ENCODE results near the gene IGFBP3. TPM values are rescaled to one million over a fixed set of nuclear protein-coding genes. Genes with fewer than 3 reads are reported as not detected.

Gene IGFBP3
- total and polyA plus RNA-seq, 2 of the 13 experiments (the other 11 are each of a cell fraction or from before 2014, with no cell fraction given), result 57.5 TPM; not detected in 1

DNA sequence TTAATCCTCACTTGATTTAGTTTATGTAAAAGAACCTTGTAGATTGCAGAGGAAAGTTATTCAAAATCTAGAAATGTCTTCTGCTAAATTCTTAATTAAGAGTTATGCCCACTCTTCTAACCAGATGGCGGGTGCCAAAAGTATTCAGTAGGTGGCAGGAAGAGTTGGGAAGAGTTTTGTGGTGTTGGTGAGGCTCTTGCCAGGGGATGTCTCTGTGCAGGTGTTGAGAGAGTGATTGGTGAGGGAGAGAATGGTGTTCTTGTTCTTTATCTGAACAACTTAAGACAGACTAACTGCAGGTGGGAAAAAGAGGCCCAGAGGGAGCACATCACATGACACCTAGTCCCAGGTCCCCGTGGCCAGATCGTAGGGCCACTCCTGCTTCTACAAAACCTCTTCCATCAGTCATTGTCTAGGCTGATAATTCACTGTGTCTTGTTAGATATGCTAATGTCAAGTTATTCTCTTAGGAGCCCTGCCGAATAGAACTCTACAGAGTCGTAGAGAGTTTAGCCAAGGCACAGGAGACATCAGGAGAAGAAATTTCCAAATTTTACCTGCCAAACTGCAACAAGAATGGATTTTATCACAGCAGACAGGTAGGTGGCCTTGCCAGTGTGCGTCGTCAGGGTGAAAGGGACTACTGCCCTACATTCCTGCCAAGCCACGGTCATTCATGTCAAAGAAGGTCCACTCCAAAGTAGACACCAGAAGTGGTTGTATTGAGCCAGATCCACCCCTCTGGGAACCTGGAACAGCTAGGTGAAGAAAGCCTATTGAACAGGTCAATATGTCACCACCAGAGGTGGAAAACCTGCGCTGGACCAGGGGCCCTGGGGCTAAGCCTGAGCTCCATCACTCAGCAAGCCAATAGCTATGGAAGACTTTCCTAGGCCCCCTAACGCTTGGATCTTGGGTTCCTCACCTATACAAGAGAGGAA, 29.3 kb downstream of the IGFBP3 start (continued):
- peak; percentile 7 for TF ChIP-seq CSRNP1 (CRISPR knock-in tag; IDR thresholded peaks at IDR 0.05)
- TF ChIP-seq ARNTL (CRISPR knock-in tag; IDR thresholded peaks at IDR 0.05), result peak; percentile 31; the same call in 1 of the 2 replicates
- no peak for TF ChIP-seq ZNF552 (CRISPR knock-in tag; IDR thresholded peaks at IDR 0.05; ENCODE audit: borderline replicate concordance)
- TF ChIP-seq, protein P1, sequence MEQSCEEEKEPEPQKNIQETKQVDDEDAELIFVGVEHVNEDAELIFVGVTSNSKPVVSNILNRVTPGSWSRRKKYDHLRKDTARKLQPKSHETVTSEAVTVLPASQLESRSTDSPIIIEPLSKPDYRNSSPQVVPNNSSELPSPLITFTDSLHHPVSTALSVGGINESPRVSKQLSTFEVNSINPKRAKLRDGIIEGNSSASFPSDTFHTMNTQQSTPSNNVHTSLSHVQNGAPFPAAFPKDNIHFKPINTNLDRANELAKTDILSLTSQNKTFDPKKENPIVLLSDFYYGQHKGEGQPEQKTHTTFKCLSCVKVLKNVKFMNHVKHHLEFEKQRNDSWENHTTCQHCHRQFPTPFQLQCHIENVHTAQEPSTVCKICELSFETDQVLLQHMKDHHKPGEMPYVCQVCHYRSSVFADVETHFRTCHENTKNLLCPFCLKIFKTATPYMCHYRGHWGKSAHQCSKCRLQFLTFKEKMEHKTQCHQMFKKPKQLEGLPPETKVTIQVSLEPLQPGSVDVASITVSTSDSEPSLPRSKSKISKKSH (CRISPR knock-in tag; IDR thresholded peaks at IDR 0.05; ENCODE audit: borderline replicate concordance), result no peak
- TF ChIP-seq, protein P2, sequence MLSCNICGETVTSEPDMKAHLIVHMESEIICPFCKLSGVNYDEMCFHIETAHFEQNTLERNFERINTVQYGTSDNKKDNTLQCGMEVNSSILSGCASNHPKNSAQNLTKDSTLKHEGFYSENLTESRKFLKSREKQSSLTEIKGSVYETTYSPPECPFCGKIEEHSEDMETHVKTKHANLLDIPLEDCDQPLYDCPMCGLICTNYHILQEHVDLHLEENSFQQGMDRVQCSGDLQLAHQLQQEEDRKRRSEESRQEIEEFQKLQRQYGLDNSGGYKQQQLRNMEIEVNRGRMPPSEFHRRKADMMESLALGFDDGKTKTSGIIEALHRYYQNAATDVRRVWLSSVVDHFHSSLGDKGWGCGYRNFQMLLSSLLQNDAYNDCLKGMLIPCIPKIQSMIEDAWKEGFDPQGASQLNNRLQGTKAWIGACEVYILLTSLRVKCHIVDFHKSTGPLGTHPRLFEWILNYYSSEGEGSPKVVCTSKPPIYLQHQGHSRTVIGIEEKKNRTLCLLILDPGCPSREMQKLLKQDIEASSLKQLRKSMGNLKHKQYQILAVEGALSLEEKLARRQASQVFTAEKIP (CRISPR knock-in tag; IDR thresholded peaks at IDR 0.05; ENCODE audit: borderline replicate concordance), result no peak
- TF ChIP-seq ZNF674 (CRISPR knock-in tag; IDR thresholded peaks at IDR 0.05; ENCODE audit: low read depth), result peak; percentile 17; the same call in 1 of the 2 replicates
- TF ChIP-seq, protein P3, sequence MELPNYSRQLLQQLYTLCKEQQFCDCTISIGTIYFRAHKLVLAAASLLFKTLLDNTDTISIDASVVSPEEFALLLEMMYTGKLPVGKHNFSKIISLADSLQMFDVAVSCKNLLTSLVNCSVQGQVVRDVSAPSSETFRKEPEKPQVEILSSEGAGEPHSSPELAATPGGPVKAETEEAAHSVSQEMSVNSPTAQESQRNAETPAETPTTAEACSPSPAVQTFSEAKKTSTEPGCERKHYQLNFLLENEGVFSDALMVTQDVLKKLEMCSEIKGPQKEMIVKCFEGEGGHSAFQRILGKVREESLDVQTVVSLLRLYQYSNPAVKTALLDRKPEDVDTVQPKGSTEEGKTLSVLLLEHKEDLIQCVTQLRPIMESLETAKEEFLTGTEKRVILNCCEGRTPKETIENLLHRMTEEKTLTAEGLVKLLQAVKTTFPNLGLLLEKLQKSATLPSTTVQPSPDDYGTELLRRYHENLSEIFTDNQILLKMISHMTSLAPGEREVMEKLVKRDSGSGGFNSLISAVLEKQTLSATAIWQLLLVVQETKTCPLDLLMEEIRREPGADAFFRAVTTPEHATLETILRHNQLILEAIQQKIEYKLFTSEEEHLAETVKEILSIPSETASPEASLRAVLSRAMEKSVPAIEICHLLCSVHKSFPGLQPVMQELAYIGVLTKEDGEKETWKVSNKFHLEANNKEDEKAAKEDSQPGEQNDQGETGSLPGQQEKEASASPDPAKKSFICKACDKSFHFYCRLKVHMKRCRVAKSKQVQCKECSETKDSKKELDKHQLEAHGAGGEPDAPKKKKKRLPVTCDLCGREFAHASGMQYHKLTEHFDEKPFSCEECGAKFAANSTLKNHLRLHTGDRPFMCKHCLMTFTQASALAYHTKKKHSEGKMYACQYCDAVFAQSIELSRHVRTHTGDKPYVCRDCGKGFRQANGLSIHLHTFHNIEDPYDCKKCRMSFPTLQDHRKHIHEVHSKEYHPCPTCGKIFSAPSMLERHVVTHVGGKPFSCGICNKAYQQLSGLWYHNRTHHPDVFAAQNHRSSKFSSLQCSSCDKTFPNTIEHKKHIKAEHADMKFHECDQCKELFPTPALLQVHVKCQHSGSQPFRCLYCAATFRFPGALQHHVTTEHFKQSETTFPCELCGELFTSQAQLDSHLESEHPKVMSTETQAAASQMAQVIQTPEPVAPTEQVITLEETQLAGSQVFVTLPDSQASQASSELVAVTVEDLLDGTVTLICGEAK (IDR thresholded peaks at IDR 0.05), result no peak
- TF ChIP-seq, protein P3 (CRISPR knock-in tag; IDR thresholded peaks at IDR 0.05), result no peak; the same call in 1 of the 2 replicates
- peak; percentile 55; the same call in 1 of the 2 replicates for TF ChIP-seq ZSCAN29 (CRISPR knock-in tag; conservative IDR thresholded peaks at IDR 0.05)
- peak; percentile 78; the same call in 1 of the 2 replicates for TF ChIP-seq ZFP36L2 (CRISPR knock-in tag; IDR thresholded peaks at IDR 0.05)

Data from HepG2 (cell line).